ENCODE results near the gene EBF3.

Gene EBF3

DNA sequence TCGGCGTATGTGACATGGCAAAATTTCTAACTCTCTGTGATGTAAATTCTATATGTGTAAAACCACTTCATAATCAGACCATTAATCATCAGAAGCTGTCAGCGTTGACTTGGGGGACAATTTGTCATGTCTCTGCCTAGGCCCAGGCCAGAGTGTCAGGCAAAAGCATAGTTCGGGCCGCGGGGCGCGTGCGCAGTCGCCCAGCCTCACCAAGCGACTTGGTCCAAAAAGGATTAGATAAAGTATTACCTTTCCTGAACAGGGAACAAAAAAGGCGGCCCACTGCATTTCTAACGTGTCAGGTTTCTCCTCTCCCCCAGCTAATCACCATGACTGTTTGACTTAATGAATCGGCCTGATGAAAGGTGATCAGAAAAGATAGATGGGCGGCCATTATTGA lies 114.2 kb downstream of the EBF3 start:
- no peak for DNase-seq

DNA sequence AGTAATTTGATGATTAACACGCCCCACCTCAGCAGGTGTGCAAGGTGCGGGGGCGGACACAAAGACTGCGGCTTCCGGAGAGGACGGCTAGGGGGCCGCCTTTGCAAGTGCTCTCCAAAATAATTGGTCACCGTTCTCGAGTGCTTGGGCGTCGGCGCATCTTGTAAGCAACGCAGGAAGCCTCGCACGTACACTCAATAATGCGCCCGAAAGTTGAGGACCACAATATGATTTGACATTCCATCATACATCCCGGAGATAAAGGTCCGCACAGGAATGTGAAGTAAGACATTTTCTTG lies 114.7 kb downstream of the EBF3 start:
- DNase-seq = no peak

DNA sequence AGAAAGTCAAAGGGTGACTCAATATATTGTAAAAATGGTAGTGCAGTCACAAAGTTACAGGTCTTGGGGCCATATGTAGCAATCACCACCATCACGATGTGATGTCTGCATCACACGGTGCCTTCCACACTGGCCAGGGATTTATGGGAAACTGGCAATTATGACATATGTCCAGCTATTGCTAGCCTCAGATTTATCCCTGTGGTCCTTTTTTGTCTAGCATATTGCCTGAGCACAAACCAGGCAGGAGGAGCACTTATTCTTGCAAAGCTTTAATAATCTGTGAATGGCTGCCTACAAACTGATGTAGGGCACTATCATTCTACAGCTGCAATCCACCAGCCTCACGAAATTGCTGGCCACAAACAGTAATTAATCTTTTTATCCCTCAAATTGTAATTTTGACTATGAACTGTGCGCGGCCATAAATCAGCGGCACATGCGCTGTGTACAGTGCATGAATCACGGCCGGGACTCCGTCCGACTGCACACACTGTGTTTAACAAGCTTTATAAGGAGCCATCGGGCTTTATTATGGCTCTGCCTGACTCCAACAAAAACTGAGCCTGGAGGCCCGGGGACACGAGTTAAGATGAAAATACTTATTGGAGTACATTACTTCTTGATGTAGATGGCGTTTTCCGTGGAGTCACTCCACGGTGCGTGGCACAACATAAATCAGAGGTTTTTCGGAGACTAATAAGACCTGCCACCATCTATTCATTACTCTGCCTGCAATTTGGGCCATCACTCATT lies 115.2 kb downstream of the EBF3 start:
- DNase-seq = no peak

DNA sequence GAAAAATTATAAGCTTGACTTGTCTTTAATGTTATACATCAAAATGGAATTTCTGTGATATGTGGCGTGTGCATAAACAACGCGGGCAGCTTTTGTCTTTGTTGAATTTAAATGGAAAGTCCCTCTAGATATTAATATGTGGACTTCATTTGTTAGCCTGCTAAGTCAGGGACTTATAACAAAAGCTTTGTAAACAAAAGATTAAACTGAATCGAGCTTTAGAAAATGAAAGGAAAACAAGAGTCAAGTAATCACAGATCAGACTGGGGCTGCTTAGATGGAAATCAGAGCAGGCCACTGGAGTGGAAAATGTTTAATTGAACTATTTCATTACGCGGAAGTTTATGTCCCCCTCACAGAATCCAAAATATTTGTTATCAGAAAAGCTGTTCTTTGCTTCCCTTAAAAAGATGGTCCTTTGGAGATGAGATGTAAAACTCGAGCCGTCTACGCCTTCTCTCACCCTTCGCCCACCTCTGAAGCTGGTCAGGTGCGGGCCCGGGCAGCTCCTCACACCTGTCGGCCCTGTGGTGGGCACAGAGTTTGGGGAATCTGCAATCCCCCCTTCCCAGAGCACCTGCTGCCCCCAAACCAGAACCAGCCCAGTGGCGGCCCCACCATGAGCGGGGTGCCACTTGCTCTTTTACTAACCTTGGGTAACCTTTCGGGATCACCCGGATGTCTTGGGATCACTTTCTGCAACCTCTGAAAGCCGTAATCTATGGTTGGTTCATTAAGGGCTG lies 116.2 kb downstream of the EBF3 start:
- no peak for DNase-seq

DNA sequence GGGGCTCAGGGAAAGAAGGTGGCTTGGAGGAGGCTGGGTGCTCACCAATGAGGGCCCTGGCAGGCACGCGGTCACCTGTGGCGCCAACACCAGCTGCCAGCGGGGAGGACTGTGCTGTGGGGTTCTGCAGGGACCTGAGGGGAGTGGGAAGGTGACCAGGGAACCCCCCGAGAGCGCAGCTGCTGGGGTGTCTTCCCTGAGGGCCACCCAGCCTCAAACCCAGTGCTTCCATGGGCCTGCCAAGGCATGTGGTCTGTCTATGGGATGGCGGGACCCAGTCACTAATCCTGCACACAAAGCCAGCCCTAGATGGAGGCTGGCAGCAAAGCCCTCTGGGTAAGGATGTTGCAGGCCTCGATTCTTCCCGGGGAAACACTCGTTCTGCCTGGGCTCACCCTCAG lies 117.1 kb downstream of the EBF3 start:
- no peak for DNase-seq

DNA sequence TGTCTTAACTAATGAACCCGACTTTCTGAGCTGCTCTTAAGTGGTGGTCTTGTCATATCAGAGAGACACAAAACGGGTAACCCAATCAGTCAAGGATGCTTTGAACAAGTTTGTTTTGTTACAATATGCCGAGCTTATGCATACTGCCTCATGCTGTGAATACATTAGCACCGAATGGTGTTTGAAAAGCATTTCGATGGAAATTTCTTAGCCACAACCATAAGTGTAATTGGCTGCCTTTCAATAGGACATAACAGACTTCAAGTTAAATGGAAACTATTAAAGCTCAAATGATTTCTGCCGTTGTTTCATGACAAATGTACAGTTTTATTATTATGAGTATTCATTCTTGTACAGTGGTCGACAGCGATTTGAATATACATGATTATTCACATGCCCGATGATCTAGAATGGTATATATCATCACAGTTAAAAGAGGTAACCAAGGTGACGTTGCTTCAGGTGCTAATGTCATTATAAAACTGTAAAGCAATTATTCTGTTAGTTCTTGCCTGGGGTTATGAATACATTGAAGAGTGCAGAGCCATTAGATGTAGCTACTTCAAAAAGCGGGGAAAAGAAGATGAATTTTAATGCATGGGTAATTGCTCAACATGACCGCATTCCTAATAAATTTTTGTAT lies 118.8 kb downstream of the EBF3 start:
- DNase-seq = no peak

DNA sequence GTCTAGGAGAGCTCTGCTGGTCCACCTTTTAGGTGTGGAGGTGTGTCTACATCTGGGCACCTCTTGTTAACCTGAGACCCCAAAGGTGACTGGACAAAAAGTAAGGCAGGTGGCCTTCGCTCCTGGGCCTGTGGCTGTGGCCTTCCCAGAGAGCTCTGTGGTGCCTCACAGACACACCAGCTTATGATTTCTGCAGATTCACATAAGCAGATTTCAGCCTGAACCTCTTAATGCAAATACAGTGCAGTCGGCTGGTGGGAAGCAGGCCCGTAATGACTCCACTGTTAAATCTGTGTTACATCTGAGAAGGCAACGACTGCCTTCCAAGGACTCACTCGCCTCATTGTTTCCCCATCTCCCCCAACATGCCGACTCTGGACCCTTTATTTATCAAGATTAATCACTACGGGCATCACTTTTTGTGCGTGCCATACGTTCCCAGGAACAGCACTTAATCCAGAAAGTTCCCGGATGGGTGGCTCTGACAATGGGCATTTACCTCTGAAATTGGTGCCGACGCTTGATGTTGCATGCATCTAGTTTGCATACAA lies 119.8 kb downstream of the EBF3 start:
- no peak for DNase-seq

DNA sequence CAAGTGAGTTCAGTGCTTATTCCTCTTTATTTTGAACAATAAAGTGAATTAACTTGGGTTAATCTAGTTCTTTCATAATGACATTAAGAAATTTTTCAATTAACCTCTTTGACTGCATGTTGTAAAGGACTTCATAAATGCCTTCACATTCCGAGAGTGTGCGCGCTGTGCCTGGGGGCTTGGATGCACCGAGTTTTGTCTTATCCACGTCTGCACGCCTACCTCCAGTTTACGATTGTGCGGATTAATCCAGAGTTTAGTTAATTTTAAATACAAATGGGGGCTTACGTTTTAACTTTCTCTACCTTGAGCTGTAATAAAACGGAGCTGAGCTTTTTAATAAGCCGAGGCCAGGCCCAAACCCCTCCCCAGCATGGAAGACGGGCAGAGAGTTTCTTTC lies 120.4 kb downstream of the EBF3 start:
- no peak for DNase-seq

DNA sequence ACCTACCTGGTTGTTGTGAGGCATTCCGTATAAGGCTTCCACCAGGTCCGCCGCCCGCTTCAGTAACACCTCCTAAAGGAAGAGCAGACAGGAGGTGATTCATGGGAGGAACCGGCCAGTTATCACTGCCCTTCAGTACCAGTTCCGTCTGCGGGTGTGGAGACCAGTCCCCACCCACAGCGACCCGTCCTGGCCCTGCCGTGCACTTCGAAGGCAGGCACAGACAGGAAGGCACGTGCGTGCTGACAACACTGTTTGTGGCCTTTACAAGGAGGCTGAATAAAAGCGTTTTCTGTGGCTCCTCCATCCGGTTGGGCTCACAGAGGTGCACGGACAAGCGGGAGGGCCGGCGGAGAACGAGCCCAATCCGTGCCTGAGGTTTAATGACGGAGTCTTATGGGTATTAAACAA lies 120.9 kb downstream of the EBF3 start:
- no peak for DNase-seq

DNA sequence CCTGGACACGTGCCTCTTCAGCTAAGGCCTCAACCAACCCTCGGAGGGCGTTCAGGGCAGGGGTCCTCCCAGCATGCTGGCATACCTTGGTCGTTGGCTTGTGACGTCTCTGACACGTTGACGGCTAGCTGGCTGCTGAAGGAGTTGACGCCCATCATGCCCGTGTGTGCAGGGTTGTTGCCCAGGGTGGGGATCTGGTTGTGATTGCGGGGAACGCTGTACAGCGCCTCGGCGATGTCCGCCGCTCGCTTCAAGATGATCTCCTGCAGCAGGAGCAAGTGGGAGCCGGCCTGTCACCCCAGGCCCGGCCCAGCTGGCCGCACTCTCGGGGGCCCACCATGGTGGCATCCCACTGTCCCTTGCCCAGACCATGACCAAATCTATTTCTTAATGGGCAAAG lies 122.0 kb downstream of the EBF3 start:
- no peak for DNase-seq

DNA sequence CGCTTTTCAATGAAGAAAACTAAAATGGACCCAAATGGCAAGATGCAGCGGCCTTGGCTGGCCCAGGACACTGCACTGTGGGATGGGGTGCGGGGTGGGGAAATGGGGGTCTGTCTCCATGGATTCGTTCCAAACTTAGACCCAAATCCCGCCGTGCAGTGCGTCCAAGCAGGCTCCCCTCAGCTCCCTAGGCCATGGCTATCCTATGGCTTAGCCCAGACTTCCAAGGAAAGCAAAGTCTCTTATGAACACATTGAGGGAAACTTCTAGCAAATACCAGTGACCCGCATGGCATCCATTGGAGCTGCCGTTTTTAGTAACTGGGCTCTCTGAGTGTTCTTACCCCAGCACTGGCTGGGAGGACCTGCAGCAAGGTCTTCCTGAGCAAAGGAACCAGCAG lies 122.5 kb downstream of the EBF3 start:
- DNase-seq = no peak

DNA sequence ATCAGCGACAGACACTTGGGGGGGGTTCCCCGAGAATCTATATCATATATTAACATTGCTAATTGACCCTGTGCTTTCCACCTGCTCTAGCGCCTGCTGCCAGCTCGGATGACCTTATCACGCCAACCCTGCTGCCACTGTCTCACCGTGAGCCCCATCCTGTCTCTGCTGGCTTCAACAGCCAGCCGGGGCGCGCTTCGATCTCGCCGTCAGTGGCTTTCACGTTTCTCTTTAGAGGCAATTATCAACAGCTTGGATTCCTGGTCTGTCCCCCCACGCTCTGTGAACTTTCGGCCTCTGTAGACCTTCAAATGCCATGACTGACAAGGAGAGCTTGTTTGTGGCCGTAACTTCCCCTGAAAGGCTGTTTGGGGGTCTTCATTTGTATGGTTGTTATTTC lies 123.0 kb downstream of the EBF3 start:
- no peak for DNase-seq

DNA sequence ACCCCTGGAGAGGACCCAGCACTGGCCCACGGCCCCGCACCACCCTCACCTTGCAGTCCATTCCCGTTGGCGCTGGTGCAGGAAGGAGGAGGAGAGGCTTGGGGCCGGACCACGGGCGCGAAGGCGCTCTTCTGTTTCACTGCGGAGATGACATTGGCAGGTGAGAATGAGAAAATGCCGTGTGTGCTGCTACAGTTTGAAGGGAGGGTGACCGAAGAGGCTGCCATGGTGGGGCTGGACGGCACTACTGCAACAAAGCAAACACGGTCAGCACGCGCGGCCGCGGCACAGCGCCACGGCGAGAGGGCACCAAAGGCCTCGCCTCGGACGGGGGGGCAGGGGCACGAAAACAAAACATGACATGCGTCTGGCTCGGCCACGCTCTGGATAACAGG lies 123.9 kb downstream of the EBF3 start:
- no peak for DNase-seq

DNA sequence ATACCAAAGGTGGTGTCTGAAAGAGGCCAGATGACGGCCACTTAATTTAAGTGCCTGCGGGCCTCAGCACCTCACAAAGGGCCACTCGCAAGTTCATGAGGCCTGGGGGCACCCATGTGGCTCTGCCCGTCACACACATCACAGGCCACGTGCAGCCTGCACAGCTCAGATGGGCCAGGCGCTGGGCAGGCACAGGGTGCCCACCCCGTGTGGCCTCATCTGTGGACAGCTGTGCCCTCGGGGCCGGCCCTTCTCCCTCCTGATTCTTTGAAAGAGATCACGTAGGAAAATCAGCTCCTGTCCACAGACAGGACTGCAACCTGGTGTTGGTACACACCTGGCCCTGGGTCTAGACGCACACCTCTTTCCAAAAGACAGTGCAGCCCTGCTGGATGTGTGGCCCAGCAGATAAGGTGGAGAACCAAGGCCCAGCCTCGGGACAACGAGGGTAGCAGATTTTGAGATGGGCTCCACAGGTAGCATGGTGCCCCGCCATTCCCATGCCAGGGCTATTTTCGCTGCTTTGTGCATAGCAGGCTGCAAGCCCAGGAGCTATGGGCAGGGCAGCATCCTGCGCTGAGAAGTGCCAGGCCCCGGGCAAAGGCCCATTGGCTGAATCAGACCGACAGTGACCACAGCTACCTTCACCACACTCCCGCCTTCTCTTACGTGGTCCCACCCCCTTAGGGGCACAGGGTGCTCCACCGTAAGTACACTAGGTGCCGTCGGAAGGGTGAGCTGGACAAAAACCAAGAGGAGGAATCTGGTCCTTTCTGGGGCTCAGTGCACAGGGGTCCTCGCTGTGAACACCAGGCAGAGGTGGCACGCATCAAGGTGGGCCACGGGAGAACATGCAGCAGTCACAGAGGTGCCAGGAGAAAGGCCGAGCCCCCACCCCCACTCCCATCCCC lies 124.5 kb downstream of the EBF3 start:
- no peak for DNase-seq

DNA sequence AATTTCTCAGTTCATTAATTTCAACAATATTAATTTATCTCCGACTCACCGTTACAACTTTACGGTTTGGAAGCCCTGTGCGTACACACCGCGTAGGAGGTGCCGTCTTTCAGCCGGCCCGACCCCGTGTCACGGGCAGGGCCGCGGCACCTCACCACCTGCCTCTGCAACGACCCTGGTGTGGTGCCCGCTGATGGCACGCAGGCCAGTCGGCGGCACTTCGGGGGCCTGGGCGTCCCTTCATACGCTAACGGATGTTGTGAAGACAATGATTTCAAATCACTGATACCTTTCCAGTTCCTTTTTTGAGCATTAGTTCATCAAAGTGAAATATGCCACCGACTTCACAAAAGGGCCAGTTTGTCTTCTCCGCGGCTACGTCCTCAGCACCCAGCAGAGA lies 125.3 kb downstream of the EBF3 start:
- no peak for DNase-seq

DNA sequence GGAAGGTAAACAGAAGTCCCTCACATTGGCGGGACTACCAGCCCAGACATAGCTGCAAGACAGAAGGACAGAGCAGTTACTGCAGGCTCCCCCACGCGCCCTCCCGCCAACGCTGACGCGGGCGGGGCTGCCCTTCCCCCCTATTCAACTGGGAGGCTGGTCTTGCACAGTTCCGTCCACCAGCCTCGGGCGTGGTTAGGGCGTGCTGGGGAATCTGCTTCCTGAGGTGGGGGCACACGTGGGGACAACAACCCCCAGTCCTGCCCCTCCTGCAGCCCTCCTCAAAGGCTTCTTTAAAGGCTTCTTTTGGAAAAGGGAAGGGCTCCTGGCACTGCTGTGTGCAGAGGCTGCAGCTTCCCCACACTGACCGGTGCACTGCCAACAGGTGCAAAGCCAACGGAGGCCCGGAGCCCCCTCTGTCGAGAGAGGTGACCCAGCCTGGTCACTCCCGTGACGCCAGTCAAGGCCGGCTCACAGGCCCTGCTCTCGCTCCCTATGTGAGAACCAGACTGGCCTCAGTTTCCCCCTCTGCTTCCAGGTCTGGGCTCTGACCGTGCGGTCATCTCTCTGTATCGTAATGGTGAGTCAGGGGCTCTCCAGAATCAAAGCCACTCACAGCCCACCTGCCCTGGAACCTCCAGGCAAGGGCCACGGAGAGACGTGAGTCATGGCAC lies 126.0 kb downstream of the EBF3 start:
- DNase-seq = no peak

DNA sequence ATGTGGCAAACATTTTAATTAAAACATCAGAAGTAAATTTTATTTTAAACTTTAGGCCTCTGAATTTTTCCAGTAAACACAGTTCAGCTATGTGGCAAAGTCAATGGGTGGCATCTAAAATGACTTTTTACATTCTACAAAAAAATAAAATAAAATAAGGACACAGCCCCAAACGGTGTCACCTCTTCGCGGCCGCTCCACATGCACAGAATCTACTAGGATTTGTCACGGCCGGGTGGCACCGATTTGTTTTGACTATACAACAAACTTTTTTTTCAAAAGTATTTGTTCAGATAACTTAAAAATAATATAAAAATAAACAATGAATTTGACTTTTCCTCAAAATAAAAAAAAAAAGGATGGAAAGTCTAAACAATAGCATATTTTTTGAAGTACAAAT lies 127.8 kb downstream of the EBF3 start:
- no peak for DNase-seq

DNA sequence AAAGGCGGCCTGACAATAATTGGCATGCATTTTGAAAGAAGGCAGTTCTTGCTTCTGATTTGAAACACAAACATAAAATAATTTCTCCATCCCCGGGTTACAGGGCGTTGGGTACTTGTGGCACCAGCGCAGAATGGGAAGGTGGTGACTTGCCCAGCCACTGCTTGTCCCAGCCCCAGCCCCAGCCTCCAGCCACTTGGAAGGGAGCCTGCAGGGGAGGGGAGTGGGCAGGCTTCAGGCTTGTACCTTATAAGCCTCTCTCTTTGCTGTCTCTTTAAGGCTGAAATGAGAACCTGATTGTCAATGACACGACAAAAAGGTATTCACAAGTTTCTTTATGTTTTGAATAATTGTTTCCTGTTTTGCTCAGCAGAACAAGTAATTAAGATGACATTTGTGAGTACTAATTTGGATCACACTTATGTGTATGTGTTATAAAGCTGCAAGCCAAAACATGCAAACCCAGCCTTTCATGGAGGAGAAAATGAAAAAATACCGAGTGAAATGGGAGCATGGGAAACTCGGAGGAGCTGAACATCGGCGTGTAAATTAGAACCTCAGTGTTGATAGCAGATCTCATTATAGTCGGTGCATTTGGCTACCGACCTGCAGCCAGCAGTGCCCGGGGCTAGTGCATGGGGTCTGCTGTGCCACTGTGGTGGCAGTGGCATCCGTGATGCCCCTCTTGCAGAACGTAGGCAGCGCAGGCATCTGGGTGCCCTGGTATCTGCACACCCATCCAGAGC lies 129.9 kb downstream of the EBF3 start:
- DNase-seq = no peak

DNA sequence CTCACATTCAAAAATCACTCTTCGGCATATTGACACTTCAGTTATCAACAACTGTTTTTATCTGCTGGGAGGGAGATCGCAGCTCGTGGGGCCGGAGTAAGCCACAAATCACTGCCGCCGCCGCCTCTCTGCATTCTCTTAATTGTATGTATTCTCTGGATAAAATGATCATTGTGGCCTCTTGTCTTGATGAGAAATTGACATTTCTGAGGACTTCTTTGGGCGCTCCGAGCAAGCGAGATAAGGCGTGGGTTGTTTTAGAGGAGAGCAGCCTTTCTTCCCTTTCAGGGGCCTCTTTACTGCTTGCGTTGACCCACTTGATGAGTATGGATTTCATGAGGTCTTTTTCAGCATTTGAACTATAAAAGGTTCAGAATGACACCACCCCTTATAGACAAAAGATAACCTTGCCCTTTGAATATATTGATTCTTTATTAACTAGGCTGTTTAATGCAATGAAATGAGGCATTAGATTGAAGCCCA lies 130.6 kb downstream of the EBF3 start:
- DNase-seq = no peak

DNA sequence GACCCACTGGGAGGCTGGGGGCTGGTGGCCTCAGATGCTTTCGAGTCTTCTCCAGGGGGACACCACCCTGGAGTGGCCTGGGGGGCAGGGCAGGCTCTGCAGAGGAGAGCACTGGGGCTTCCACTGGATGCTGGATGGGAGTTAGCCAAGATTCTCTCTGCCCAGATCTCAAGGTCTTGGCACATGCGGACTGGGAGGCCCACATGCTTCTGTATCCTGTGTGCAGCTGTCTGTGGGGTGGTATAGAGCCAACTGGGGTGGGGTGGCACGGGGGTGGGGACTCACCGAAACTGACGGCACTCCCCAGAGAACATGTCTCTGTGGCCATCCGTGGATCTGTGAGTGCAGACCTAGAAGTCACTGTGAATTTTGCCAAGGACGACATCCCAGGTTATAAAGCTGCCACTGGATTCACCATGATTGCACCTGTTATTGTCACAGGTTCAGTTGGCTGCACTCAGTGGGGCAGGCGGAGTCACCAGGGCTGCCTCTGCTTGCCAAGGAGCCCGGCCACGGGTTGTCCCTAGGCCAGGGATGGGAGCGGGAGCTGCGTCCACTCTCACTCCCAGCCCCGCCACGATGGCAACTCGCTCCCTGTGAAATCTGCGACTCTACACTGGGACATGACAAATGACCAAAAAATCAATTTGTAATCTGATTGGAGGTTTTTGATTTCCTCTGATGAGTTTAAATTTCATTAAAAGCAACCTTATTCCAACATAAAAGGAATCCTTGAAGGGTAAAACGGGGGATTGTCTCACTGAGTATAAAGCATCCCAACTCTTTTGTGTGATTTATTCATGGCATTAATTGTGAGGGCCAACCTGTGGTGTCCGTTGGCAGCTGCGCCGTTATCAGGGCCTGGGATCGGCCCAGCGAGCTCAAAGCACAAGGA lies 131.3 kb downstream of the EBF3 start:
- no peak for DNase-seq
